ENCODE data around the gene TUSC2. TPM values are rescaled to one million over a fixed set of nuclear protein-coding genes. Genes with fewer than 3 reads are reported as not detected.

Gene TUSC2
- total and polyA plus RNA-seq, 2 of the 13 experiments (the other 11 are each of a cell fraction or from before 2014, with no cell fraction given), result 36.7 to 39.1 TPM

DNA sequence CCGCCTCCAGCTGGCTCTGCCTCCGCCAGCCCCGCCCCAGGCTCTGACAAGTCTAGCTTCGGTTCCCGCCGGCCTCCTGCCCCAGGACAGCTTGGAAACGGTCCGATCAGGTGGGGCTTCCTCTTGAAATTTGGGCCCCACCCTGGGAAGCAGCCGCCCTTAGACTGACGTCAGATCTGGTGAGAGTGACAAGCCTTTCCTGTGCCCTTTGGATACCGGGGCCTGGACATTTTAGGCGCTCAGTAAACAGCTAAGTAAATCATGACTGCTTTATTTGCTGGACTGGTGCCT, 28.4 kb downstream of the TUSC2 start (continued):
- TF ChIP-seq POGZ (CRISPR knock-in tag; IDR thresholded peaks at IDR 0.05) (peak; percentile 5; the same call in 1 of the 2 replicates), PHF21A (CRISPR knock-in tag; IDR thresholded peaks at IDR 0.05) (peak; percentile 86), ZNF251 (CRISPR knock-in tag; IDR thresholded peaks at IDR 0.05) (no peak), ZNF724P (CRISPR knock-in tag; IDR thresholded peaks at IDR 0.05; ENCODE audit: borderline replicate concordance) (no peak)
- TF ChIP-seq, protein P1, sequence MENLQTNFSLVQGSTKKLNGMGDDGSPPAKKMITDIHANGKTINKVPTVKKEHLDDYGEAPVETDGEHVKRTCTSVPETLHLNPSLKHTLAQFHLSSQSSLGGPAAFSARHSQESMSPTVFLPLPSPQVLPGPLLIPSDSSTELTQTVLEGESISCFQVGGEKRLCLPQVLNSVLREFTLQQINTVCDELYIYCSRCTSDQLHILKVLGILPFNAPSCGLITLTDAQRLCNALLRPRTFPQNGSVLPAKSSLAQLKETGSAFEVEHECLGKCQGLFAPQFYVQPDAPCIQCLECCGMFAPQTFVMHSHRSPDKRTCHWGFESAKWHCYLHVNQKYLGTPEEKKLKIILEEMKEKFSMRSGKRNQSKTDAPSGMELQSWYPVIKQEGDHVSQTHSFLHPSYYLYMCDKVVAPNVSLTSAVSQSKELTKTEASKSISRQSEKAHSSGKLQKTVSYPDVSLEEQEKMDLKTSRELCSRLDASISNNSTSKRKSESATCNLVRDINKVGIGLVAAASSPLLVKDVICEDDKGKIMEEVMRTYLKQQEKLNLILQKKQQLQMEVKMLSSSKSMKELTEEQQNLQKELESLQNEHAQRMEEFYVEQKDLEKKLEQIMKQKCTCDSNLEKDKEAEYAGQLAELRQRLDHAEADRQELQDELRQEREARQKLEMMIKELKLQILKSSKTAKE (CRISPR knock-in tag; IDR thresholded peaks at IDR 0.05; ENCODE audit: borderline replicate concordance), result no peak

- in situ Hi-C loops (cut with HindIII; ENCODE audit: extremely low pct_ligation_motif_present, low pct_unique_long_range_greater_than_20kb) (no loop called here), intact Hi-C loops (cut with micrococcal nuclease; ENCODE audit: unreplicated experiment) (loop anchor here (1.0 kb wide), 1 partner anchor 22 kb away; no protein-coding TSS in a partner anchor)
- Histone ChIP-seq H3K4me2 (ENCODE audit: low read depth, low read length) (peak within 1 kb of the TSS; percentile 87), H3K9me3 (ENCODE audit: low read length) (no peaks in the 10 kb centered on the region), H4K20me1 (ENCODE audit: insufficient read depth, low read length) (peaks cover 11% of the 10 kb centered on the region), H3K27ac (ENCODE audit: extremely low read length, insufficient read depth, low read length) (peak within 1 kb of the TSS; percentile 87), H3K4me3 (replicated peaks in 1 of 3; ENCODE audit: insufficient read depth in 1 of 3, low read depth in 2 of 3, low read length in 3 of 3) (peak within 1 kb of the TSS; percentile 66 to 91 (median 89)), H2AFZ (ENCODE audit: low read length) (no peak within 1 kb of the TSS), H3K79me2 (ENCODE audit: insufficient read depth, low read length) (peaks cover 36% of the 10 kb centered on the region), H3K9ac (ENCODE audit: insufficient read depth, low read depth, low read length) (peak within 1 kb of the TSS; percentile 79), H3K27me3 (ENCODE audit: control insufficient read depth in 1 of 2, insufficient read depth in 2 of 2, low read length in 2 of 2) (no peaks in the 10 kb centered on the region; a peak in 1 of 5 replicates), H3K36me3 (replicated peaks in 1 of 2; ENCODE audit: control insufficient read depth in 1 of 2, insufficient read depth in 2 of 2, low read length in 2 of 2) (peaks cover 1 to 3% of the 10 kb centered on the region in 2 experiments; a peak in 2 of 5 replicates), H3K4me1 (ENCODE audit: insufficient read depth, low read length) (peaks cover 52% of the 10 kb centered on the region)
- ChIA-PET CTCF (ENCODE audit: low intra/inter-chr PET ratio, low total read pairs) (interaction anchor here (1.5 kb wide), 1 partner anchor 23 kb away, joined by 3 read pairs; no protein-coding TSS in a partner anchor), POLR2A (interaction anchor here (0.5 to 7.9 kb wide), 25 partner anchors 8 to 104 kb away, joined by 3 to 222 read pairs (median 6); partner anchors contain the start of genes CYB561D2, GNAI2, HYAL2 and LSMEM2)
- DNase-seq (ENCODE audit: low spot score), result no peak
- FAIRE-seq, result no peak
- WGBS (ENCODE audit: low lambda C conversion rate), result under 1% methylated on average over 22 of the region's 61 CpGs
- BruUV-seq (replicated peaks), result no TSS peak
- ATAC-seq, result peak; percentile 53
- TF ChIP-seq ZNF460 (CRISPR knock-in tag; IDR thresholded peaks at IDR 0.05; ENCODE audit: borderline replicate concordance), result peak; percentile 31; the same call in 1 of the 2 replicates
- TF ChIP-seq, protein P2, sequence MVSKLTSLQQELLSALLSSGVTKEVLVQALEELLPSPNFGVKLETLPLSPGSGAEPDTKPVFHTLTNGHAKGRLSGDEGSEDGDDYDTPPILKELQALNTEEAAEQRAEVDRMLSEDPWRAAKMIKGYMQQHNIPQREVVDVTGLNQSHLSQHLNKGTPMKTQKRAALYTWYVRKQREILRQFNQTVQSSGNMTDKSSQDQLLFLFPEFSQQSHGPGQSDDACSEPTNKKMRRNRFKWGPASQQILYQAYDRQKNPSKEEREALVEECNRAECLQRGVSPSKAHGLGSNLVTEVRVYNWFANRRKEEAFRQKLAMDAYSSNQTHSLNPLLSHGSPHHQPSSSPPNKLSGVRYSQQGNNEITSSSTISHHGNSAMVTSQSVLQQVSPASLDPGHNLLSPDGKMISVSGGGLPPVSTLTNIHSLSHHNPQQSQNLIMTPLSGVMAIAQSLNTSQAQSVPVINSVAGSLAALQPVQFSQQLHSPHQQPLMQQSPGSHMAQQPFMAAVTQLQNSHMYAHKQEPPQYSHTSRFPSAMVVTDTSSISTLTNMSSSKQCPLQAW (CRISPR knock-in tag; IDR thresholded peaks at IDR 0.05), result peak; percentile 24; the same call in 1 of the 2 replicates
- TF ChIP-seq KMT2A (CRISPR knock-in tag; IDR thresholded peaks at IDR 0.05), result peak; percentile 40; the same call in 1 of the 2 replicates
- TF ChIP-seq ZBTB34 (CRISPR knock-in tag; IDR thresholded peaks at IDR 0.05), result no peak
- TF ChIP-seq, protein P3, sequence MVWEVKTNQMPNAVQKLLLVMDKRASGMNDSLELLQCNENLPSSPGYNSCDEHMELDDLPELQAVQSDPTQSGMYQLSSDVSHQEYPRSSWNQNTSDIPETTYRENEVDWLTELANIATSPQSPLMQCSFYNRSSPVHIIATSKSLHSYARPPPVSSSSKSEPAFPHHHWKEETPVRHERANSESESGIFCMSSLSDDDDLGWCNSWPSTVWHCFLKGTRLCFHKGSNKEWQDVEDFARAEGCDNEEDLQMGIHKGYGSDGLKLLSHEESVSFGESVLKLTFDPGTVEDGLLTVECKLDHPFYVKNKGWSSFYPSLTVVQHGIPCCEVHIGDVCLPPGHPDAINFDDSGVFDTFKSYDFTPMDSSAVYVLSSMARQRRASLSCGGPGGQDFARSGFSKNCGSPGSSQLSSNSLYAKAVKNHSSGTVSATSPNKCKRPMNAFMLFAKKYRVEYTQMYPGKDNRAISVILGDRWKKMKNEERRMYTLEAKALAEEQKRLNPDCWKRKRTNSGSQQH (CRISPR knock-in tag; IDR thresholded peaks at IDR 0.05; ENCODE audit: low read depth), result peak; percentile 69
- TF ChIP-seq POLR2AphosphoS5 (IDR thresholded peaks at IDR 0.05; ENCODE audit: low read depth, low read length), result peak; percentile 80
- TF ChIP-seq, protein P4, sequence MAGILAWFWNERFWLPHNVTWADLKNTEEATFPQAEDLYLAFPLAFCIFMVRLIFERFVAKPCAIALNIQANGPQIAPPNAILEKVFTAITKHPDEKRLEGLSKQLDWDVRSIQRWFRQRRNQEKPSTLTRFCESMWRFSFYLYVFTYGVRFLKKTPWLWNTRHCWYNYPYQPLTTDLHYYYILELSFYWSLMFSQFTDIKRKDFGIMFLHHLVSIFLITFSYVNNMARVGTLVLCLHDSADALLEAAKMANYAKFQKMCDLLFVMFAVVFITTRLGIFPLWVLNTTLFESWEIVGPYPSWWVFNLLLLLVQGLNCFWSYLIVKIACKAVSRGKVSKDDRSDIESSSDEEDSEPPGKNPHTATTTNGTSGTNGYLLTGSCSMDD (CRISPR knock-in tag; IDR thresholded peaks at IDR 0.05), result no peak
- no peak for TF ChIP-seq ZNF644 (CRISPR knock-in tag; IDR thresholded peaks at IDR 0.05; ENCODE audit: low read depth)
- TF ChIP-seq SSRP1 (CRISPR knock-in tag; IDR thresholded peaks at IDR 0.05), result 0 out of 2 replicates have a peak, but pooled peaks have one; percentile 52
Measured at GRCh38 chr3:50298836-50299637, 29.0 kb downstream of the TUSC2 start, which contains the start of the genes HYAL3 and NAA80. Gene HYAL3 (minus strand): TSS chr3:50299405. CDS start chr3:50295602, 3,803 bp downstream. Gene NAA80 (minus strand): TSS chr3:50299405. CDS start chr3:50297463, 1,942 bp downstream.

Data from HepG2 (cell line).